DMS153 treated with DMSO at 0.1 percent for 48 hours (cell line): Measurements from ENCODE around the gene CCDC187.

ENCODE experiments used
- DNase-seq: peaks from one replicate; lab custom pipeline; 2025; ENCODE audit not compliant: unreplicated experiment; lab: John Stamatoyannopoulos, UW

CCDC187 gene

GRCh38 chr9:136255896-136256890 is 47.7 kb downstream of the CCDC187 start:
- DNase-seq: no peak

GRCh38 chr9:136255166-136255538 is 48.7 kb downstream of the CCDC187 start:
- no peak for DNase-seq

- DNase-seq: no peak
Measured at GRCh38 chr9:136254381-136255165, 49.3 kb downstream of the CCDC187 start.

DNA sequence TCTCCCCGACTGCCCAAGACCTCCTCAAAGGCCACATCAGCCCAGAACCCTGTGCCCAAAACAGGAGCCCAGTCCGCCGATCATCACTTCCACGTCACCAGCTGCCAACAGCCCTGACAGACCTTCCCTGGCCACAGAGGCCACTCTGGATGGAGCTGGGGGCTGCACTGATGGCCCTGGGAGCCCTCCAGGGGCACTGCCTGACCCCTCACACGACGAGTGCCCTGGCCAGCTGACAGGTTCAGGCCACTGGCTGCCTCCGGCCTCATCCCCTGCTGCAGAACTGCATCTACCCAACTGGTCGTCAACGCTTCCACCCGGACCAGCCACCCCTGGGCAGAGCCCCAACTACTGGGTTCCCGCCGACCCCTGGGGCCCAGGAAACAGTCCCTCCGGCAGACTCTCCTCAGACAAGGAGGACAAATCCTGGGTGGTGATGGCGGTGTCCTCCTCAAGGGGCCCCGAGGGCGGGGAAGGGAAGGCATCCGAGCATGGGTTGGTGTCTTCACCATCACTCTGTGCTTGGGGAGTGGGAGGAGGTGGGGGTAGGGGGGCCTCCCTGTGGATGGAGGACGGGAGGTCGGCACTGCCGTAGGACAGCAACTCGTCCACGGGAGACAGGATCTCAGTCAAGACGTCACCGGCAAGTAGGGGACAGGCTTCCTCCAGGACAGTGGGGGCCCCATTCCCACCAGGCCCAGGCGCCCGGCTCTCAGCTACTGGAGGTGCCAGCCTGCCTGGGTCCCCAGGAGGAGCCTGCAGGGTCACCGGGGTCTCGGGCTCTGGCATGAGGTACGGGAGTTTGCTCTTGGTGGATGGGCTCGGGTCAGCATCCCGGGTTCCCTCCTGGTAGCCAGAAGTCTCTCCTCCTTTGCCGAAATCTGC is 50.4 kb downstream of the CCDC187 start:
- no peak for DNase-seq

DNA sequence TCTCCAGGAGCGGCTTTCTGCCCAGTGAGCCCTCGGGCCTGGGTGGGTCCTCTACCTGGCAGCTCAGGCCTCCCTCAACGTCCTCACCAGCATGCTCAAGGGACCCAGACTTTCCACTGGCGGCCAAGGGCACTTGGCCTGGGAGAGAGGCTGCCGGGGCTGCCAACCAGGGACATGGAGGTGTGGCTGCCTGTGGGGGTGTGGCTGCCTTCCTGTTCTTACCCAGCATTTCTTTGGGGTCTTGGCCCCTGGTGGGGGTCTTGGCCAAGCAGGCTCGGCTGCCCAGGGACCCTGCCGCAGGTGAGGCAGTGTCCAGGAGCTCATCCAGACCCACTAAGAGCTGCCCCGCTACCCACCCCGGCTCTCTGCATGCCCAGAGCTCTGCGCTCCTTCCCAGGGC is 51.0 kb downstream of the CCDC187 start:
- no peak for DNase-seq

DNA sequence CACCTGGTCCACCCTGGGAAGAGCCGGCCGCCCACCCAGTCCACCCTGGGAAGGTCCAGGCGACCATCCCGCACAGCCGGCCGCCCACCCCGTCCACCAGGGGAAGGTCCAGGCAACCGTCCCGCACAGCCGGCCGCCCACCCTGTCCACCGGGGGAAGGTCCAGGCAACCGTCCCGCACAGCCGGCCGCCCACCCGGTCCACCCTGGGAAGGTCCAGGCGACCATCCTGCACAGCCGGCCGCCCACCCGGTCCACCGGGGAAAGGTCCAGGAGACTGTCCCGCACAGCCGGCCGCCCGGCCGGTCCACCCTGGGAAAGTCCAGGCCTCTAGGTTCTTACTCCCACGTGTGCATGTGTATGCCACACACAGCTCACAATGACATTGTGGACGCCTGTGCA is 51.6 kb downstream of the CCDC187 start:
- DNase-seq: no peak

DNA sequence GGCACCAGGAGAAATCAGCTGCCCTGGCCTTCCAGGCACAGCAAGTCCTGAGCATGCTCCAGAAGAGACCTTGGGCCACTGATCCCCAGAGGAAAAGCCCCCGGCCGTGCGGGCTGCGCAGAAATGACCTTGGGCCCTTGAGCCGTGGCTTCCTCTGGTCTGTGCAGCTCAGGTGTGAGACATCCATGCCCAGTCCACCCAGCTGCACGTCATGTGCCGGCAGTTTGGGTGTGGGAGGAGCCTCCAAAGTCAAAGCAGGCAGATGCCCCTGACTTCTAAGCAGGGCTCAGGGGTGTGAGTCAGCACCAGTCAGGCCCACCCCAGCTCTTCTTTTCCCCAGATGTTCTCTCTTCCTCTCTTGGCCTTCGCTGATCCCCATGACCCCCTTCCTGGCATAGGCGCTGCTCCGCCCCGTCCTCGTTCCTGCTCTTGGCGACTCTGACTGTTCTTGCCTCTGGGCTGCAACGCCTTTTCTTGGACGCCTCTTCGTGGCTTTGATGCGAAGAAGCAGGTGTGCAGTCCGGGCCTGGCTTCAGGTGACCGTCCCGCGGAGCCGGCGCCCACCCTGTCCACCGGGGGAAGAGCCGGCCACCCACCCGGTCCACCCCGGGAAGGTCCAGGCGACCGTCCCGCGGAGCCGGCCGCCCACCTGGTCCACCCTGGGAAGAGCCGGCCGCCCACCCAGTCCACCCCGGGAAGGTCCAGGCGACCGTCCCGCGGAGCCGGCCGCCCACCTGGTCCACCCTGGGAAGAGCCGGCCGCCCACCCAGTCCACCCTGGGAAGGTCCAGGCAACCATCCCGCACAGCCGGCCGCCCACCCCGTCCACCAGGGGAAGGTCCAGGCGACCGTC is 52.4 kb downstream of the CCDC187 start:
- no peak for DNase-seq

DNA sequence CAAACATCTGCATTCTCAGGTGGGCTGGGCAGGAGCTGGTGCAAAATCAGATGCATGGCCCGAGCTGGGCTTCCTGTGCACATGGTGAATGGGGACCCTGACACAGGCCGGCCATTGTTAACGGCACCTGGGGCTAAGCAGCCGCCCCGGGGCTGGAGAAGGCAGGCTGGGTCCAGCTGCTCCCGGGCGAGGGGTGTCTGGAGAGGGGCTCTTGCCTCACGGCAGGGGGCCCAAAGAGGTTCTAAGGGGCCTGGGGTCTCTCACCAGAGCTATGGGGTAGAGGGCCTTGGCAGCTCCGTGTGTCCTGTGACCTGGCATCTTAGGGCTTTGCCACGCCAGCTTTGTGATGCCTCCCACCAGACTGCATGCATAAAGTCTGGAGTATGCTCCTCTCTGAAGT is 53.2 kb downstream of the CCDC187 start:
- no peak for DNase-seq

GRCh38 chr9:136249877-136250559 is 53.9 kb downstream of the CCDC187 start:
- DNase-seq: no peak

GRCh38 chr9:136248951-136249876 is 54.7 kb downstream of the CCDC187 start:
- no peak for DNase-seq

DNA sequence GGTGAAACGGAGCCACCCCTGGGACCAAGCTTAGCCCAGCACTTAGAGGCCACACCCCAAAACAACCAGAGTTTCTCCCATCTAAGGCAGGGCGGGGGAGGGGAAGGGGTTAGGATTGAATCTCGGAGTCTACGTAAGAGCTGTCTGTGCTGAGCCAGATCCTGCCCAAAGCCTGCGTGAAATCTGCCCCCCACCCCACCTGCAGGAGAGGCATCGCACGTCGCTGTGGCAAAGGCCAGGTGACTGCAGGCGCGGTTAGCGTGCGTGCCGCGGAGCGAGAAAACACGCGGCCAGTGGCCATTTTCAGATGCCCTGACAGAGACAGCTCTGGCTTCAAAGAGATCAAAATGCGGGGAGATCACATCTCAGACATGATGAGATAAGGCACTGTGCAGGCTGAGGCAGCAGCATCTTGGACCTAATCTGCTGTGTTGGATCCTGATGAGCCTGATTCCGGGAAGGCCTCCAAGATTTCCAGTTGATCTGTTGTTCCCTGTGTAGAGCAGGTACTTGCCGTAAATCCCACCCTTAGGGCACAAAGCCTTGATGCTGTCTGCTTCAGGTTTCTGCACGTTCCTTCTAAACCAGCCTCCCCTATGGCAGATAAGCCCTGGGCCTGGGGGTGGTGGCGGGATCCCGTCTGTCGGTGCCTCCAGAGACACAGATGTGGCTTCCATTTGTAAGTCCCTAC is 55.8 kb downstream of the CCDC187 start:
- DNase-seq: no peak

- DNase-seq: no peak
Measured at GRCh38 chr9:136247551-136247916, 56.4 kb downstream of the CCDC187 start.

DNA sequence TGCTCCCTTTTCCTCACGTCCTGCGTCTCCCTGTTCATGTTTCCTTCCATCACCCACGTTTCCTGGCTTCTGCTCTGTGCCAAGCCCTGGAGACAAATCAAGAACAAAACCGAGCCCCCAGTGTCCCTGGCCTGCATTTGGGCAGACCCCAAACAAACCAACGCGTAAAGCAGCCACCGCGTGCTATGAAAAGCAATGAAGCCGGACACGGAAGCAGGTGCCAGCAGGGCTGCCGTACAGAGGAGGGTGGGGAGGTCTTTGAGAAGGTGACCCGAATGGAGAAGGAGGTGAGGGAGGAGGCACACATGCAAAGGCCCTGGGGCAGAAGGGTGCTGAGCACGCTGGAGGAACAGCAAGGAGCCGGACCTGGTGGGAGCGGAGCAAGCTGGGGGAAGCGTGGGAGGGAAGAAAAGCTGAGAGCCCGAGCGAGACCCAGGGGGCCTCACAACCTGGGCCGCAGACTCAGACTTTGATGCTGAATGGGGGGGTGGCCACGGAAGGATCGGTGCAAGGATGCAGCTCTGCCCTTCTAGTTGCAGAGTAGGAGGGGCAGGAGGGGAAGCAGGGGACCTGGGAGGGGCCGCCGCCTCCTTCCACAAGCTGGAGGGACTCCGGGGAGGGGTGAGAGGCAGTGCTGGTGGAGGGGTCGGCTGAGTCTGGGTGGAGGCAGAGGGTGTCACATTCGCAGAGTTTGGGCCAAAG is 56.9 kb downstream of the CCDC187 start:
- DNase-seq: no peak

- peak; percentile 78 for DNase-seq
Measured at GRCh38 chr9:136245219-136246150, 58.4 kb downstream of the CCDC187 start, which contains the start of gene QSOX2. TSS of gene QSOX2 (minus strand) at chr9:136245812. CDS start at chr9:136245803, 9 bp downstream.

GRCh38 chr9:136244969-136245218 is 59.0 kb downstream of the CCDC187 start:
- DNase-seq: no peak
